Measurements from ENCODE around the gene GSE1.

The GSE1 gene

DNA sequence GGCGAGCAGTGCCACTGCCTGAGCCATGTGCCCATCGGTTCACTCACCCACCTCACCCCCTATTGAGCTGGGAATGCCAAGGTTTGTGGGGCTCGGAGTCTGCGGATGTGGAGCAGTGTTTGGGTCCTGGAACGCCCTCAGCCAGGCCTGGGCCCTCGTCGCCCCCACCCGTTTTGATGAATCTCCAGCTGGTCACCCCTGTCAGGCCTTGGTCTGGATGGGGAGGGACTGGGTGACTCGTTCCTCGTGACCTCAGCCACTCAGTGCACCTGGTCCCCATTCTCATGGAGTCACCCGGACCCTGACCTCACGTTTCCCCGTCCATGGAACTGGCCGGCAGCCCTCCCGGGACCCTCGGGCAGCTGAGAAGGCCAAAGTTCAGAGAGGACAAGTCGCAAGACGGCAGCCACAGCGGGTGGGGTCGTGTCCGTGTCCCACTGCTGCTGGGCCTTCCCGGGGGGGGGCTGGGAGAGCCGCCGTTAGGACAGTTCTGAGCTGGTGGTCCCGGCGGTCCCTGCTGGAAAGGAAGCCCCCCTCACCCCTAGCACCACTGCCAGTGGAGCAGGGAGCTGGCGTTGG lies 23.2 kb downstream of the GSE1 start:
- no peak for DNase-seq

DNA sequence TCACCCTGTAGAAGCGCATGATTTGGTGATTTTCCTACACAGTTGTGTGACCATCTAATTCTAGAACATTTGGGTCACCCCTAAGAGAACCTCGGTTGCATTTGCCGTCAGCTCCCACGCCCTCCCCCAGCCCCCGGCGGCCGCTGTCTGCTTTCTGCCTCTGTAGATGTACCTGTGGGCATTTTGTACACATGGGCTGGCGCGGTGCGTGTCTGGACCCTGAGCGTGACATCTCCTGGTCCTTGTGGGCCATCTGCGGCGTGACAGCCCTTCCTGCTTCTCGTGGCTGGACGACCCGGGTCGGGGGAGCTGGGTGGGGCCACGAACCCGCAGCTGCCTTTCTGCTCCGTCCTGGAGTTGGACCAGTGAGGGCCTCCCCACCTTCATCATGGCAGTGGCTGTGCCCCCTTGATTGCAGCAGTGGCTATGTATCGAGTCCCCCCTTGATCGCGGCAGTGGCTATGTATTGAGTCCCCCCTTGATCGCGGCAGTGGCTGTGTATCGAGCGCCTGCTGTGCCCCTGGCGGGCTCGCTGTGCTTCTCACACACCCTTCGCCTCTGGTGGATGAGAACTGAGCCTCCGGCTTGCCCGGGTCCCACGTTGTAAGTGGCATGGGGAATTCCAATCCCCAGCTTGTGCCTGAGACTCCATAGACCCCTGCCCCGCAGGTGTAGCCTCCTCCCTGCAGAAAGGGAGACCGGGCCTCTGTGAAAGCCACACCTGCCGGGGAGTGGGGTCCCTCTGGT lies 24.1 kb downstream of the GSE1 start:
- no peak for DNase-seq

DNA sequence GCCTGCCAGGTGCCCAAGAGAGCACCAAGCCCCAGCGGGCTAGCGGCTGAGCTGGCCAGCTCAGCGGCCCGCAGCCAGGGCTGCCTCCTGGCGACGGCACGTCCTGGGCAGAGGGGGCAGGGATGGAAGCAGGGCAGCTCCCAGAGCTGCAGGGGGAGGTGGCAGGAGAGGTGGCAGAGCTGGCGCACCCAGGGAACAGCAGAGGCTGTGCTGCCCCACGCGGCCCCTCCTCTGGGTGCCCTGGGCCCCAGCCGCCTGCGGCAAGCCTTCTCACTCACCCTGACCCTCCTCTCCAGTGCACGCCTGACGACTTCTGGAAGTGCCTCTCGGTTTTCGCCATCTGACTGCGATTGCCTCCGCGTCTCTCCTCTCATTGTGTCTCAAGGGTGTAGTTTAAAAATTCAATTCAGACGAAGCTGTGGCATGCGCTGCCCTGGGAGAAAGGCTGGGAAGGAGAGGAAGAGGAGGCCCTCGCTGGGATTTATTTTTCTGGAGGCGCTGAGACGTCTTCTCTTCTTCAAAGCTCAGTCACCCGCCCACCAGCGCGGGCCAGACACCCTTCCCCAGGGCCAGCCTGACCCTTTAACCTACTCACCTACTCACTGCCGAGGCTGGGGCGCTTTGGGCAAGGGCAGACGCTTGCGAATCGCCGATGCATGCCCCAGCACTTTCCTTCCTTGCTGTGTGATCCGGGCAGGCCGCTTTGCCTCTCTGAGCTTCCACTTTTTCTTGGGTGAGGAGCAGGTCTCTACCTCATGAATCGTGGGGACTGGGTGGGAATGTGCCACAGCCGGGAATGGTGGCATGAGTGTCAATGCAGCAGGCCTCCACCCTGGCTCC lies 24.9 kb downstream of the GSE1 start:
- no peak for DNase-seq

DNA sequence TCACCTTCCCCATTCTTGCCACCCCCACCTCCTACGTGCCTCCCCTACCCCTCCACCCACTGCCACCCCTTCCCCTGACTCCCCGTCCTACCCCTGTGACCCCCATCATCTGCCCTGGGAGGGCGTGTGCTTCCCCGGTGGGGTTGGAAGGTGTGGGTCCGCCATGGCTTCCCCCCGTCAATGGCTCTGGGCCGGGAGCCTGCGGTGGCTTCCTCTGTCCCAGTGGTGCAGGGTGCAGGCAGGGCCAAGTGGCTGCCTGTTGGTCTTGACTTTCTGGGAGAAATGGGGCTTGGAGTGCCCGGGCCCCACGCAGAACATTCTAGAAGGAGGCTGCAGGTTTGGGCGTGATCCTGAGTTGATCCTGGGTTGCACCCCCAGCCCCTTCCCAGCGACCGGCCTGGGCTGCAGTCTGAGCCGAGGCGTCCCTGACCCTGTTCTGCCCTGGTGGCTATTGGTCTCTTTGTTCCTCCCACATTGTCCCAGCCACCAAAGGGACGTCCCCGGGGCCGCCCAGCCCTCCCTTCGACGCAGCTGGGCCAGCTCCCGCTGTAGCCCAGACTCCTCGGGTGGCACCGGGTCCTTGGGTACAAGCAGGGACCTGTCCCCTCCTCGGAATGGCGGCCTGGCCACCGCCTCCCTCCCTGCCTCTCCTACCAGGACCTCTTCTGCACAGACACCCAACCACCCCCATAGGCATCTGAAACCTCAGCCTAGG lies 25.7 kb downstream of the GSE1 start:
- DNase-seq = no peak

DNA sequence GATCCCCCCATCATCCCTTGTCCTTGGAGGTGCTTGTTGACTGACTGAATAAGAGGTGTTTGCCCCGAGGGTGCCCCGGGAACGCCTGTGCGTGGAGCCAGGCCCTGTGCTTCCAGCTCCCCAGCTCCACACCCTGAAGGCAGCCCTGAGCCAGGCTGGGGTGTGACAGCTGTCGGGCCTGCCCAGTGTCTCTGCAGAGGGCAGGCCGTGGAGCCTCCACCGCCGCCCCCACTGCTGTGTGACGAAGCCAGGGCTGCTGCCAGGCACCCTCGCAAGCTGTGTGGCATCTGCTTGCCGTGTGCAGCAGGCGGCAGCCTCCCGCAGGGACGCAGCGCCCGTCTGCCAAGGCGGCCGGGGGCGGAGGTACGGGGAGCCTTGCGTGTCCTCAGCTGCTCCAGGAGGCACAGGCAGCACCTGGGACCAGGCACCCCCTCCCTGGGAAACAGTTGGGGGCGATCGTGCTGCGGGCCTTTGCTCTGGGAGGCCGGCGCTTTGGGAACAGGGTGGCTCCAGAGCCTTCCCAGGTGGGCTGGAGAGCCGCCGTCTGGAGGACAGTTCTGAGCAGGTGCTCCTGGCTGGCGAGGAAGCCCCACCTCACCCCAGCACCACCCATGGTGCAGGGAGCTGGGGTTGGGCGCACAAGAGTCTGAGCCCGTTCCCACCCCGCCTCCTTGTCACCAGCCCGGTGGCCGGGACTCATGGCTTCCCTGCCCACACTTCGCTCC lies 26.6 kb downstream of the GSE1 start:
- DNase-seq = no peak

DNA sequence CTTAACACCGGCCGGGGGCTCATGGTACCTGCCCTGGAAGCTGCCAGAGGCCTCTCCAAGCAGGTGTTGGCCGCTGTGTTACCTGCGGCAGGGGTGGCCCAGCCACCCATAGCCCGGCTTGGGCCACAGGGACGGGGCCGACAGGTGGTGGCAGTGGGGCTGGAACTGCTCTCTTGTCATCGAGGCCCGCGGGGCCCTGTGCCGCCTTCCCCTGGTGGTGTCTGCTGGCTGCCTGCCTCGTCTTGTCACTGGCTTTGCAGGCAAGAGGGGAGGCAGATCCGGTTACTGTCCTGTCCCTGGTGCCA lies 27.1 kb downstream of the GSE1 start:
- DNase-seq = no peak

DNA sequence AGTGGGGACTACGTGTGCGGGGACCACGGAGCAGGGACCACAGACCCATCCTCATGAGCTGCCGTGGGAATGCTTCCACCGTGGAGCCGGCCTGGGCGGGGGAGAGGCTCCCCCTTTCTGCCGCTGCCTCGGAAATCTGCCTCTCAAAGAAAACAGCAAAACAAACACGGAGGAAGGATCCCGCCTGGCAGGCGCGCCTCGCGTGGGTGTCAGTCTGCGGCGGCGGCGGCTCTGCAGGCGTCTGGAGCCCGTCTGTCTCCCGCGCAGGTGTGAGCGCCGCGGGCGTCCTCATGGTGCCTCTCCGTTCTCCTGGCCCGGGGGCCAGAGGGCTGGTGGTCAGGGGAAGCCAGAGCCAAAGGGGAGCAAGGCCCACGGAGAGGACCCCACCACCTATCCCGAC lies 27.5 kb downstream of the GSE1 start:
- no peak for DNase-seq

DNA sequence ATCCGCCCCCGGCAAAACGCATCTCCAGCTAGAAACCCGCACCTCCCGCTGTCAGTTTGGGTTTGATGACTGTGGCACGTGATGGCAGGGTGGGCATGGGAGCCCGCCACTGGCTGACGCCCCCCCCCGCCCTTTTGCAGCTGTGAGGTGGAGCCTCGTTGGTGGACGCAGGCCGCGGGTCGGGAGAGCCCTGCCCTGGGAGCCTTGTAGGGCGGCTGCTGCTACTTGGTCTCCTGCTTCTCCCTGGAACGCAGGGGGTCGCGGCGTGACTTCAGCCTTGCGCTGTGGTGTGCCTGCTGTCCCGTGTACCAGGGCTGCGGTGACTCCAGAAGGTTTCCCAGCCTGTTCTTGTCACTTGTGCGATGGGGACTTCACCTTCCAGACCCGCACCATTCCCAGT lies 28.2 kb downstream of the GSE1 start:
- no peak for DNase-seq

DNA sequence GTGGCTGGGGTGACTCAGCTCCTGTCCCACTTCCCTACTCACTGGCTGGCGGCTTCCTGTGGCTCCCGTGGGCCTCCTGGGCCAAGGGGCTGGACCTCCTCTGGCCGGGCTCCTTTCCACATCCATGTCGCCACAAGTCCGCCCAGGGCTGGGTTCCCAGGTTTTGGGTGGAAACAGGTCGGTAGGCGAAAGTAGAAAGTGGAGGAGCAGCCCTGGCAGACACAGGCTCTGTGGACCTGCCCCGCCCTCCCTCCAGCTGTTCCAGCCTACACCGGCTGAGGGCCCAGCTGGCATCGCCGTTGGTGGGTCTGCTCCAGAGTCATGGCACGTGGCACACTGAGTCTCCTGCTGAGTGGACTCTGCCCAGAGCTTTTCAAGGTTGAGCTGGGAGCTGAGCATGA lies 28.7 kb downstream of the GSE1 start:
- no peak for DNase-seq

DNA sequence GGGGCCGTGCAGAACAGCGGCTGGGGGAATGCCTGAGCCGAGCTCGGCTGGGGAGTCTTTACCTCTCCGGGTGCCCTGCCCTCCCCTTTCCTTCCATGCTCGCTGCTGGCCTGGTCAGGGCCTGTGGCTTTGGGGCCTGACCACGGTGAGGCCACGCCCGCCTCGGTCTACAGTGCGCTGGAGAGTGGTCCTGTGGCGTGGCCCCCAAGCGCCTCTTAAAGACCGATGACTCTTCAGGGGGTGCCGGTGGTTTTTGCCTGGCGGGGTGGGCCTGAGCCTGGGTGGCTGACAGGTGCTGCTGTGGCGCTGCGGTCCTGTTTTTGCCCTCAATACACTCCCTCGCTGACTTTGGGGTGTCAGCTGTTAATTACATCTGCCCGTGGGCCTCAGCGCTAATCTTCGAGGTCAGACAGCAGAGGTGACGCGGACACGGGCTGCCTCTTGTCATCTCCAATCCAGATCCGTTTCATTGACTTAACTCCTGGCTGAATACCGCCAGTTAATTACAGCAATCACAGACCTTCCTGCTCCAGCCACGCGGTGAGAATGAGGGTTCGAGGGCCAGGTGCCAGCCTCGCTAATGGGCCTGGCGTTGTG lies 29.7 kb downstream of the GSE1 start:
- no peak for DNase-seq

DNA sequence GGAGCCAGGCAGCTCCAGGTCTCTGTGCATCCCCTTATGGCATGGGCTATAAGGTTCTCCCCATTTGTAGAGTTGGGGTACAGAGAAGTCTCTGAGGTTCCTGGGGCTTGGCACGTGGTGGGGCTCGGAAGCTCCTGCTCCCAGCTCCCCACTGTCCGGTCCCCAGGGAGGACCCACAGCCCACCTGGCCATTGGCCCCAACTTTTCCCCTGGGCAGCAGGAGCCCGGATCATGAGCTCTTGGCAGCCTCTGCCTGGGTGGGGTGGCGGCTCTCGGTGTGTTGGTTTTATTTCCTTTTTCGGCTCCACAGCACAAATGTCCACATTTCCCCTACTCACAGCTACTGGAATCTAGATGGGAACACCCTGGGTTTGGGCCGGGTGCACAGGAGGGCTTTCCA lies 30.5 kb downstream of the GSE1 start:
- DNase-seq = no peak

DNA sequence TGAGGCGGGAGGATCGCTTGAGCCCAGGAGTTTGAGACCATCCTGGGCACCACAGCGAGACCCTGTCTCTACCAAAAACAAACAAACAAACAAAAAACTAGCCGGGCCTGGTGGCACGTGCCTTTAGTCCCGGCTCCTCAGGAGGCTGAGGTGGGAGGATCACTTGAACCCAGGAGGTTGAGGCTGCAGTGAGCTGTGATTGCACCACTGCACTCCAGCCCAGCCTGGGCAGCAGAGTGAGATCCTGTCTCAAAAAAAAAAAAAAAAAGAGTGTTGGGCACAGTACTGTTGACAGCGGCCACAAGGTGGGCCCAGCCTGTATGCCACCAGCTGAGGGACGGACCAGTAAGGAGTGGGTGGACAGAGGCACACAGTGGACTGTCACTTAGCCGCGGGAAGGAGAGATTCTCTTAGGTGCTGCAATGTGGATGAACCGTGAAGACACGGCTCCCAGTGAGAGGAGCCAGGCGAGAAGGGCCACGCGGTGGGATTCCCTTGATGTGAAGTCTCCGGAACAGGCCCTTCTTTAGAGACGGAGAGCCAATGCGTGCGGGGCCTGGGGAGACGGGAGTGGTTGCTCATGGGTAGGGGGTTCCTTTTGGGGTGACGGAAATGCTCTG lies 31.1 kb downstream of the GSE1 start:
- DNase-seq = no peak

DNA sequence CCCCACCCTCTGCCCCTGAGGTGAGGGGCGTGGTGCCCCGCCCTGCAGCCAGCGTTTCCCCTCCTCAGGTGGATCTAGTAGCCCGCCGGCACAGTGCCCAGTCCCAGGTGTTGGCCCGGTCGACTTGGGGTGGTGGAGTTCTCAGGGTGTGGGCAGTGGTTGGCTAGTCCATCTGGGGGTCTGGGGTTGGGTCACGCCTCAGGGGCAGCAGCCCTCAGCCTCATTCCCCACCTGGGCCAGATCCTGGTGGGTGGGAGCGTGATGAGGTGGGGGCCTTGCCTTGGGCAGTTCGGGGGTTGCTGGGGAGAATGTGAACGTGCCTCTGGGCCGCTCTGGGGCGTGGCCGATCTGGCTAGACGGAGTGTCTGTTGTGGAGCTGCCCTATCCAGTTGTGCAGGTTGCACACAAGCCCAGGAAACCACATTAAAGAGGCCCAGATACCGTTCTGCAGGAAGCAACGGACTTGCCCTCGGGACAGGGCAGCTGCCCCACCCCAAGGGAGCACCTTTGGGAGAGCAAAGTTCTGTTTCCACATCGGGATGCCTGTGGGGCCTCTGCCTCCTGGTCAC lies 32.0 kb downstream of the GSE1 start:
- DNase-seq = no peak

DNA sequence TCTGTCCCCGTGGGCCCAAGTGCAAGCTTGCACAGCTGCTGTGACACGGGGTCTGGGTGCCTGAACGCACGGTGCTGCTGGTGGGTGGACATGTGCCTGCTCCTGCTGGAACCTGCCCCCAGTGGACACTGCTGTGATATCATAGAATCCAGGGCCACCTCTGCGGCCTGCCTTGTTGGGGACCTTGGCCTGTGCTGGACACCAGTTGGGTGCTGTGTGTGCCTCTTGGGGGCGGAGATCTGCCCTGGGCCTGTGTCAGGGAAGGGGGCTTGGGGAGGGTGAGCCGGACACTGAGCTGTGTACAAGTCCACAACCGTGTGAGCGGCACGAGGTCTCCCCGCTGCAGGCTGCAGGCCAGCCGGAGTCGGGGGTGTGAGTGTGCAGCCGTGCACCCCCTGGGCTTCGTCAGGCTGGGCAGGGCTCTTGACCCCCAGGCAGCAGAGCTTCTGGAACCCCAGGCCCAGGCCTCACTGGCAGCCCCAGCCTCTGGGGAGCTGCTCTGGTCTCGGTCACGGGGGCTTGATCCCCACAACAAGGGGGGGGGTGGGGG lies 33.3 kb downstream of the GSE1 start:
- DNase-seq = no peak

DNA sequence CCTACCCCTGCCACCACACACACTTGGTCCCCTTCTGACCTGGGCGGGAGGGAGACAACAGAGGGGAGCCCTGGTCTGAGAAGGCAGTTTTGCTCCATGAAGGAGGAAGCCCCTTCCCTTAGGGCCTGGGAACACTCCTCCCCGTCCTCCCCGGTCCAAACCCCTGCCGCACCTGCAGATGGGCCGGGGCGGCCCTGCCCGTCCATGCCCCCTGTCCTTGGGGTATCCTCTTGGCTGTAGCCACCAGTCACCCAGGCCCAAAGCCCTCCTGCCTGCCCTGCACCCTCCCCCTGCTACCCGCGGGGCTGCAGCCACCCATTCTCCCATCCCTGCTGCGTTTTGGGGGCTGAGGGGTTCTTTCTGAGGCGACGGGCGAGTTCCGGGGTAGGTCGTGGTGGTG lies 33.9 kb downstream of the GSE1 start:
- no peak for DNase-seq

DNA sequence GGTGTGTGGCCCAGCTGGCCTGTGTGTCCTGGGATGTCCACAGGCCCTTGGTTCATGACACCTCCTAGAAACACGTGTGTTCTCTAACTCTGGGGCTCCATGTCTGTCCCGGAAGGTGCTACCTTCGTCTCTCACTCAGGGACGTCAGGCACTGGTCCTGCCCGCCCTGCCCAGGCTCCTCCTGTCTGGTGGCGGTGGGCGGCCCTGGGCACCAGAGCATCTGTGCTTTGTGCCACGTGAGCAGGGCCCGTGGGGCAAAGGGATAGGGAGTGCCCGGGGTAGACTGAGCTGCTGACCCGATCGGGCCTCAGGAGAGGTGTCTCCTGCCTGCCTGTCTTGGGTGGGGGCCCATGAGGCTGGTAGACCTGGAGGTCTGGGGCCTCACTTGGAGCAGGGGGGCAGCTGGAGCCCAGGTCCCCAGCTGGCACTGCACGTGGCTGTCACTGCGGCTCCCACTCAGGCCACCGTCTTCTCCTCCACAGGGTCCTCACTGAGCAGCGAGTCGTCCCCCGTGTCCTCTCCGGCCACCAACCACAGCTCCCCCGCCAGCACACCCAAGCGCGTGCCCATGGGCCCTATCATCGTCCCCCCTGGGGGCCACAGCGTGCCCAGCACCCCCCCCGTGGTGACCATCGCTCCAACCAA lies 35.1 kb downstream of the GSE1 start:
- DNase-seq = no peak

DNA sequence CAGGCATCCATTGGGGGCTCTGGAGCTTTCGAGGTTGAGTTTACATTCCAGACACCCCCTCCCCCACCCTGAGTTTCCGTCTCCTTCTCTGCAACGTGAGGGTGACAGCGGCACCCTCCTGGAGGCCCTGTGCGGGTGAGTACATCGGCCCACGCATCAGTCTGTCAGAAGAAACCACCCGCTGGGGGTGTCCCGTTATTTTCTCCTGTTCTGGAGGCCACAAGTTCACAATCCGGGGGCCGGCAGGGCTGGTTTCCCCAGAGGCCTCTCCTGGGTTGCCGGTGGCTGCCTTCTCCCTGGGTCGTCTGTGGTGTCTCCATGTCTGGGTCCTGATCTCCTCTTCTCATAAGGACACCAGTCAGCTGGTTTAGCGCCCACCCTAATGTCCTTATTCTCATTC lies 35.7 kb downstream of the GSE1 start:
- DNase-seq = no peak

DNA sequence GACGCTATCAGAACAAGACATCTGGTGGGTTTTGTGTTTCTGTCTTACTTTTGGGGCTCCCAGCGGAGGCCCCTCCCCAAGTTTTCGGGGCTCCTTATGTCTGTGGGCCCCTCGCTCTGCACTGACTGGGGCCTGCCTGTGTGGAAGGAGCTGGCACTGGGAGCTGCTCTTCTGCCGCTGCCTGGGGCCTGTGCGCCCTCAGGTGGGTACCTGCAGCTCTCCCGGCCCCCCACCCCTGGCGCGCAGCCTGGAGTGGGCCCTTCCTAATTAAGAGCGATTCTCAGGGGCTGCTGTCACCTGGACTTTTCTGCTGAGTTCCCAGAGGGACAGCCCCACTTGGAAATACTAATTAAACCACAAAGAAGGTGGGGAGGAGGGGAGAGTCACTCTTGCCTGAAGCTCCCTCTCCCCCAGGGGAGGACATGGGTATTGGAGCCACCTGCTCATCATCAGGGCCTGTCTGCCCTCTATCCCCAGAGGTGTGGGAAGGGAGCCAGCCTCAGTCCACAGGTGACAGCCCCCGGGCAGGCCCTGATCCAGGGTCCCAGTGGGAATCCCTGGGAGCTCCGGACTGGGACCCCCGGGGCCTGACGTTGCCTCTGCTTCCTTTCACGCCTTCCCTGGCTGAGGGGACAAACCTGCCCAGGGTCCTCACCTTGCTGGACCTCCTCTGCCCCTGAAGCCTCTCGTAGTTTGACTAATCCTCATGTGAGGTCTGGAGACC lies 36.5 kb downstream of the GSE1 start:
- no peak for DNase-seq

DNA sequence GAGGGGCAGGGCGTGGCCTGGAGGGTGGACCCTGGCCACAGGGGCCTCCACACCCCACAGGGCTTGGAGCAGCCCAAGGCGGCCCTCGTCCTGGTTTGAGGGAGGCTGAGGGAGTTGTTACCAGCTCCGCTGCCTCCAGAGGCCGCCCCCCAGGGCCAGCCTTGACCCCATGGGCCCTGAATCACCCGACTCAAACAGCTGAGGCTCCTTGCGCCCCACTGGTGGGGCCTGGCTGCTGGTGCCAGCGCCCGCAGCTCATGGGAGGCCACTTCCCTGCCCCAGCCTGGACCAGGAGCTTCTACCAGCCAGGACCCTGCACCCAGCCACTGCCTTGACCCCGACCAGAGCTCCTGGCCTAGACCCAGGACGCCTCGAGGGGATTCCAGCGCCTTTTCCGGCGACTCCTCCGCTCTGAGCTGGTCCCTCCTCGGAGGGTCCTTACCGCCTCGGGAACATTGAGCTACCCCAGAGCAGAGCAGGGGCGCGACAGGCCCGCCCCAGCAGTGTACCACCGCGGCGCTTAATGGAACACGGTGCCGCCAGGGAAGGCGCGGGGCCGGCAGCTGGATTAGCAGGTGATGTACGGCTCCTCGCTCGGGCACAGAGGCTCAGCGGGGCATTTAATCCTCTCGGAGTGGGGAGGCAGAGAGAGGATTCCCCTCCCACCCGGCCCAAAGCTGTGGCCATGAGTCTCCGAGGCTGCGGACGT lies 37.2 kb downstream of the GSE1 start:
- DNase-seq = no peak

All from activated CD4-positive, alpha-beta T cell treated with anti-CD3 and anti-CD28 coated beads for 1 hour (primary cell).